ENCODE measurements around the gene NDFIP2. TPM values are rescaled to one million over a fixed set of nuclear protein-coding genes. Genes with fewer than 3 reads are reported as not detected.

NDFIP2 gene
- total RNA-seq, 2 donors from 2014 or later, result 84.2 to 130 TPM

DNA sequence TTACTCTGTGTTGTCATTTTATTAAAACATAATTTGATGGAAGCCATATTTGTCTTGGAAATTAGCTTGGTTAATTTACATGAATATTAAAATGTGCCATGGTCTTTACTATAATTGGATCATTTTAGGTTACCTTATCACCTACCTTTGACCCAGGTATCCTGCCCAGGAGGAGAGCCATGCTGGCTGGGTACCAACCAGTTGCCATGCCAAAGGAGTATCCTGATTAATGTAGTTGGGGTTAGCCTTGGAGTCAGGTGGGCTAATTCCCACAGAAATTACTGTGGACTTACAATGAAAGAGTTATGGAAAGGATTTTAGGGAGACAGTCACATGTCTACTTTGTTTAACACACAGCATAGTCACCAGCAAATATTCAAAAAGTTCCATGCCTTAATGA, 32.0 kb downstream of the NDFIP2 start:
- no peak overlapping the region for H3K4me3 ChIP-seq
- H3K27ac ChIP-seq, result no peak overlapping the region

DNA sequence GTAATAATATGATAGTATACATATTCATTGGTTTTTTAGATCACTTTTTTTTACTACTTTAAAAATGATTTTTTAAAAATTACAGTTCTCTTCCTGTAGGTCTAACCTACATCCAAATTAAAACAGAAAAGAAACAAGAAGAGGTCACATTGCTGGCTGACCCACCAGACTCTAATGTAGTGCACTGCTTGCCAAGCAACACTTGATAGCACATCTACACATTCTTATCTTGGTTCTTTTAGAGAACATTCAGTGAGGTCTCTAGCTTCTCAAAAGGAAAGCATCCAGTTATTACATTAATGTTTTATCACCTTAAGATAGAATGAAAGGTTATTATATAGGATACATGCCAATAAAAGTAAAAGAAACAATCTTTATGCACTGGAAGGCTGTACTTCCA, 35.6 kb downstream of the NDFIP2 start:
- TF ChIP-seq, protein P1, sequence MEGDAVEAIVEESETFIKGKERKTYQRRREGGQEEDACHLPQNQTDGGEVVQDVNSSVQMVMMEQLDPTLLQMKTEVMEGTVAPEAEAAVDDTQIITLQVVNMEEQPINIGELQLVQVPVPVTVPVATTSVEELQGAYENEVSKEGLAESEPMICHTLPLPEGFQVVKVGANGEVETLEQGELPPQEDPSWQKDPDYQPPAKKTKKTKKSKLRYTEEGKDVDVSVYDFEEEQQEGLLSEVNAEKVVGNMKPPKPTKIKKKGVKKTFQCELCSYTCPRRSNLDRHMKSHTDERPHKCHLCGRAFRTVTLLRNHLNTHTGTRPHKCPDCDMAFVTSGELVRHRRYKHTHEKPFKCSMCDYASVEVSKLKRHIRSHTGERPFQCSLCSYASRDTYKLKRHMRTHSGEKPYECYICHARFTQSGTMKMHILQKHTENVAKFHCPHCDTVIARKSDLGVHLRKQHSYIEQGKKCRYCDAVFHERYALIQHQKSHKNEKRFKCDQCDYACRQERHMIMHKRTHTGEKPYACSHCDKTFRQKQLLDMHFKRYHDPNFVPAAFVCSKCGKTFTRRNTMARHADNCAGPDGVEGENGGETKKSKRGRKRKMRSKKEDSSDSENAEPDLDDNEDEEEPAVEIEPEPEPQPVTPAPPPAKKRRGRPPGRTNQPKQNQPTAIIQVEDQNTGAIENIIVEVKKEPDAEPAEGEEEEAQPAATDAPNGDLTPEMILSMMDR (IDR thresholded peaks at IDR 0.05), result no peak
- Histone ChIP-seq H3K9me3 (no peaks in the 10 kb centered on the region), H3K4me1 (no peaks in the 10 kb centered on the region), H3K27ac (no peak overlapping the region), H3K36me3 (no peaks in the 10 kb centered on the region), H3K27me3 (no peaks in the 10 kb centered on the region), H3K4me3 (no peak overlapping the region), H3K9ac (ENCODE audit: low read depth in 2 of 2, low read length in 2 of 2) (no peak overlapping the region)
- intact Hi-C loops (cut with DNase I), result no loop called here
- DNase-seq, result no peak

More for the DNA sequence above, 32.0 kb downstream of the NDFIP2 start:
- H3K9me3 ChIP-seq, result no peaks in the 10 kb centered on the region
- H3K36me3 ChIP-seq, result no peaks in the 10 kb centered on the region
- intact Hi-C loops (cut with DNase I), result no loop called here
- TF ChIP-seq, protein P1 (IDR thresholded peaks at IDR 0.05), result no peak
- H3K4me1 ChIP-seq, result no peaks in the 10 kb centered on the region
- DNase-seq, result no peak
- H3K9ac ChIP-seq (ENCODE audit: low read depth in 2 of 2, low read length in 2 of 2), result no peak overlapping the region
- no peaks in the 10 kb centered on the region for H3K27me3 ChIP-seq

DNA sequence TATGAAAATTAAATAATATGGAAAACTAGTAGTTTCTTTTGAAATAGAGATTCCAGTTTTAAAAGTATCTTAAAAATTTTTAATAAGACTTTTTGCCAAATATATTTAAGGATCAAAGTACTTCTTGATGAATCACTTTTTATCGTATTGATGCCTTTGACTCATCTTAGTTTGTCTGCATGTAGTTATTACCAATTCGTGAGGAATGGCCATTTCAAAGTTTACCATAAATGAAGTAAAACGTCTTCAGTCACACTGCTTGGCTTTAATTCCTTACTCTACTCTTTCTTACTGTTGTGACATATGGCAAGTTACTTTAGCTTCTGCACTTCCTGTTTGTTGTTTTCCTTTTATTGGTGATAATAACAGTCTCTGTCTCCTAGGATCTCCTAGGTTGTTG, 38.3 kb downstream of the NDFIP2 start:
- no peaks in the 10 kb centered on the region for H3K9me3 ChIP-seq
- no peak overlapping the region for H3K27ac ChIP-seq
- H3K4me3 ChIP-seq, result no peak overlapping the region
- no peaks in the 10 kb centered on the region for H3K36me3 ChIP-seq
- no peaks in the 10 kb centered on the region for H3K4me1 ChIP-seq
- TF ChIP-seq, protein P1 (IDR thresholded peaks at IDR 0.05), result no peak
- DNase-seq, result no peak
- intact Hi-C loops (cut with DNase I), result no loop called here
- H3K9ac ChIP-seq (ENCODE audit: low read depth in 2 of 2, low read length in 2 of 2), result no peak overlapping the region
- H3K27me3 ChIP-seq, result no peaks in the 10 kb centered on the region

DNA sequence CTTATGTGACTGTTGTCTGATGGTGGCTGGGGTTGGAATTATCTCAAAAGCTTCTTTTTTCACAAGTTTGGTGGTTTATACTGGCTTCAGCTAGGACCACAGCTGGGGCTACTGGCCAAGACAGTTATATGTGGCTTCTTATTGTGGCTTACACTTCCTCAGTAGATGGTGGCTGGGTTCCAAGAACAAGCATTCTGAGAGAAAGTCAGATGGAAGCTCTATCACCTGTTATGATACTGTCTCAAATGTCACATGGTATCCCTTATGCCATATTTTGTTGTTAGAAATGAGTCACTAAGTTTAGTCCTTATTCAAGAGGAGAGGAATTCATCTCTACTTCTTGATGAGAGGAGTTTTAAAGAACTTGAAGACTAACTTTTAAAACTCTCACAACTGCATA, 41.6 kb downstream of the NDFIP2 start:
- no peak for DNase-seq
- intact Hi-C loops (cut with DNase I), result no loop called here

DNA sequence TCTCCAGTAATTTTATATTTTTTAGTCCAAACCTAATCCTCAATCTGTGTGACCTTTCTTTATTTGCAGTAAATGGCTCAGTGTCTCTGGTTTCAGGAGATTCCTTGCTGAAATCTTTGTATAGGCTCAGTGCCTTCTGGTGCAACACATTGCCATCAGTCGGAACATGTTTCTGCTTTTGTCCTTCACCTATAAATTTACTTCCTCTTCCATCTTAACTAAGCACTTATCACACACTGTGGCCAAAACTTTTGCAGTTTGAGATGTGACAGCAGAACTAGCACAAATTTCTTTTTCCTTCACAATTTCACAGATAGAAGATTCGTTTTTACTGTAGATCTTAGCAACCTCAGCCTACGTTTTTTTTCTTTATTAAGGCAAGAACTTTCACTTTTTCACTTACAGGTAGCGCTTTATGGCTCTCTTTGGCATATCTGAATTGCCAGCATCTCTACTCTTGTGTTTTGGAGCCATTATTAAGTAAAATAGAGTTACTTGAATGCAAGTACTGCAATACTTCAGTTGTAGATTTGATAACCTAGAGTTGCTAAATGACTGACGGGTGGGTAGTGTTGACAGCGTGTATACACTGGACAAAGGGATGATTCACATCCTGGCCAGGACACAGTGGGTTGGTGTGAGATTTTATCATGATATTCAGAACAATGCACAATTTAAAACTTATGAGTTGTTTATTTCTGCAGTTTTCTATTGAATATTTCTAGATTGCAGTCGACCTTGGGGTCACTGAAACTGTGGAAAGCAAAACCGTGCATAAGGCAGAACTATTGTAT, 44.3 kb downstream of the NDFIP2 start:
- TF ChIP-seq, protein P1 (IDR thresholded peaks at IDR 0.05), result no peak
- Histone ChIP-seq H3K36me3 (no peaks in the 10 kb centered on the region), H3K4me3 (no peak overlapping the region), H3K4me1 (no peaks in the 10 kb centered on the region), H3K9ac (ENCODE audit: low read depth in 2 of 2, low read length in 2 of 2) (no peak overlapping the region), H3K27me3 (no peaks in the 10 kb centered on the region), H3K9me3 (no peaks in the 10 kb centered on the region), H3K27ac (no peak overlapping the region)
- intact Hi-C loops (cut with DNase I), result no loop called here
- DNase-seq, result no peak

More for the DNA sequence above, 41.6 kb downstream of the NDFIP2 start:
- H3K4me3 ChIP-seq, result no peak overlapping the region
- H3K9me3 ChIP-seq, result no peaks in the 10 kb centered on the region
- H3K36me3 ChIP-seq, result no peaks in the 10 kb centered on the region
- TF ChIP-seq, protein P1 (IDR thresholded peaks at IDR 0.05), result no peak
- no peaks in the 10 kb centered on the region for H3K4me1 ChIP-seq
- no peak overlapping the region for H3K9ac ChIP-seq (ENCODE audit: low read depth in 2 of 2, low read length in 2 of 2)
- H3K27ac ChIP-seq, result no peak overlapping the region
- no peaks in the 10 kb centered on the region for H3K27me3 ChIP-seq
